SU-DHL-6 (cell line): ENCODE results near the gene SNX8.

Experiments
- H2AFZ ChIP-seq: fragments of 200-600 bp; sonication (generic); 2 replicates; pipeline ENCODE4 v1.6.1; 2014; ENCODE audit warnings: low read depth, mild to moderate bottlenecking, moderate library complexity, mixed read lengths, antibody characterized with exemption, low read length; ENCODE audit not compliant: severe bottlenecking
- H3F3A ChIP-seq: fragments of 200-600 bp; shearing (Covaris generic); 2 replicates; pipeline ENCODE4 v1.6.0; 2016; ENCODE audit warnings: antibody characterized with exemption, mild to moderate bottlenecking; ENCODE audit not compliant: insufficient read depth
- H3K27ac ChIP-seq: fragments of 200-600 bp; sonication (generic); 2 replicates; pipeline ENCODE4 v1.5.1; 2016; ENCODE audit warnings: low read depth, mild to moderate bottlenecking, low read length, moderate library complexity, mixed read lengths
- H3K27me3 ChIP-seq: fragments of 200-600 bp; sonication (generic), shearing (Covaris generic); 2 replicates; pipeline ENCODE4 v1.6.0; 2014; ENCODE audit warnings: mild to moderate bottlenecking, low read length
- H3K36me3 ChIP-seq: fragments of 200-600 bp; sonication (generic); 2 replicates; pipeline ENCODE4 v1.6.1; 2014; ENCODE audit warnings: mild to moderate bottlenecking, low read length, mixed read lengths
- H3K4me2 ChIP-seq: fragments of 300-600, 200-600 bp; shearing (Covaris generic), sonication (generic); 2 replicates; pipeline ENCODE4 v1.6.0; 2014; ENCODE audit warnings: low read length, low read depth, mild to moderate bottlenecking; ENCODE audit not compliant: poor library complexity, severe bottlenecking
- H3K4me3 ChIP-seq: fragments of 200-600 bp; sonication (generic); 2 replicates; pipeline ENCODE4 v1.5.1; 2014; ENCODE audit warnings: antibody characterized with exemption, low read length, mild to moderate bottlenecking, mixed read lengths; ENCODE audit not compliant: insufficient read depth, poor library complexity, severe bottlenecking
- H3K79me2 ChIP-seq: fragments of 200-600 bp; sonication (generic); 2 replicates; pipeline ENCODE4 v1.6.1; 2014; ENCODE audit warnings: mild to moderate bottlenecking, low read length, moderate library complexity; ENCODE audit not compliant: insufficient read depth
- H3K9ac ChIP-seq: fragments of 200-600 bp; sonication (generic); 2 replicates; pipeline ENCODE4 v1.7.0; 2014; ENCODE audit warnings: mild to moderate bottlenecking, low read length
- H3K9me2 ChIP-seq: fragments of 200-600 bp; sonication (generic); replicated peaks from 2 replicates; pipeline ENCODE4 v1.6.1; 2014; ENCODE audit warnings: low read length; ENCODE audit not compliant: insufficient read depth
- H3K9me3 ChIP-seq: fragments of 200-600 bp; sonication (generic); 2 replicates; pipeline ENCODE4 v1.6.1; 2014; ENCODE audit warnings: low read length, mixed read lengths; ENCODE audit not compliant: insufficient read depth
- H4K20me1 ChIP-seq: fragments of 200-600 bp; sonication (generic); 2 replicates; pipeline ENCODE4 v1.6.1; 2014; ENCODE audit warnings: low read depth, mild to moderate bottlenecking, antibody characterized with exemption, low read length, moderate library complexity, mixed read lengths
- EZH2phosphoT487 ChIP-seq: fragments of 200-600 bp; sonication (generic), shearing (Covaris generic); conservative IDR thresholded peaks from 2 replicates; pipeline ENCODE4 v1.6.1; 2018; ENCODE audit warnings: mild to moderate bottlenecking, antibody characterized with exemption, low read length, moderate library complexity, mixed read lengths
- TF ChIP-seq, protein P1 (sequence below): fragments of 200-600 bp; sonication (generic); IDR thresholded peaks from one replicate; pipeline ENCODE4 v1.5.1; 2017; ENCODE audit warnings: antibody characterized with exemption, mild to moderate bottlenecking, low read length, moderate library complexity; ENCODE audit not compliant: insufficient read depth, poor library complexity, severe bottlenecking

The SNX8 gene

DNA sequence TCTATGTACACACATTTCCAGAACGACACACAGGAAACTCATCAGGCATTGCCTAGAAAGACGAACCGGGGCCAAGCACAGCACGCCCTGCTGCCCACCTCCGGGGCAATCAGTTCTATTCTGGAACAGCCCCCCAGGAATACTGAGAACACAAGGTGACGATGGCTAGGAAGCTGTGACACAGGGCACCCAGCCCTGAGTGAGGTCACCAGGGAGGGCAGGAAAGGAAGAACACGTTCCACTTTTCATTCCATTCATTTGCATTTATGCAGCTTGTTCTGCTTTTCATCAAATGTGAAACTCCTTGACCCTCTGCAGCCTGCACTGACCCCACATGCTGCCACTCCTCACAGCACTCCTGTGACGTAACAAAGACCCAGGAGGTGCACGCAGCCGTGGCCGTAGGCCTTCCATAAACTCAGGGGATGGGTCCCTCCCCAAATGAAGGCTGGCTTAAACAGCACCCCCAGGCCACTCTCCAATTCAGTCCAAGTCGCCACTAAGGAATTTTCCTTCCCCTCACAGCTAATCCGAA lies 110.4 kb downstream of the SNX8 start:
- Histone ChIP-seq H3K36me3 (no peaks in the 10 kb centered on the region), H3K27ac (no peak overlapping the region), H3K9me3 (no peaks in the 10 kb centered on the region), H3K9ac (no peak overlapping the region), H3F3A (no peaks in the 10 kb centered on the region), H3K27me3 (no peaks in the 10 kb centered on the region), H3K9me2 (no peaks in the 10 kb centered on the region), H3K79me2 (no peaks in the 10 kb centered on the region), H4K20me1 (no peaks in the 10 kb centered on the region), H3K4me3 (no peak overlapping the region), H3K4me2 (no peak overlapping the region), H2AFZ (no peak overlapping the region)
- TF ChIP-seq, protein P1, sequence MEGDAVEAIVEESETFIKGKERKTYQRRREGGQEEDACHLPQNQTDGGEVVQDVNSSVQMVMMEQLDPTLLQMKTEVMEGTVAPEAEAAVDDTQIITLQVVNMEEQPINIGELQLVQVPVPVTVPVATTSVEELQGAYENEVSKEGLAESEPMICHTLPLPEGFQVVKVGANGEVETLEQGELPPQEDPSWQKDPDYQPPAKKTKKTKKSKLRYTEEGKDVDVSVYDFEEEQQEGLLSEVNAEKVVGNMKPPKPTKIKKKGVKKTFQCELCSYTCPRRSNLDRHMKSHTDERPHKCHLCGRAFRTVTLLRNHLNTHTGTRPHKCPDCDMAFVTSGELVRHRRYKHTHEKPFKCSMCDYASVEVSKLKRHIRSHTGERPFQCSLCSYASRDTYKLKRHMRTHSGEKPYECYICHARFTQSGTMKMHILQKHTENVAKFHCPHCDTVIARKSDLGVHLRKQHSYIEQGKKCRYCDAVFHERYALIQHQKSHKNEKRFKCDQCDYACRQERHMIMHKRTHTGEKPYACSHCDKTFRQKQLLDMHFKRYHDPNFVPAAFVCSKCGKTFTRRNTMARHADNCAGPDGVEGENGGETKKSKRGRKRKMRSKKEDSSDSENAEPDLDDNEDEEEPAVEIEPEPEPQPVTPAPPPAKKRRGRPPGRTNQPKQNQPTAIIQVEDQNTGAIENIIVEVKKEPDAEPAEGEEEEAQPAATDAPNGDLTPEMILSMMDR: no peak

DNA sequence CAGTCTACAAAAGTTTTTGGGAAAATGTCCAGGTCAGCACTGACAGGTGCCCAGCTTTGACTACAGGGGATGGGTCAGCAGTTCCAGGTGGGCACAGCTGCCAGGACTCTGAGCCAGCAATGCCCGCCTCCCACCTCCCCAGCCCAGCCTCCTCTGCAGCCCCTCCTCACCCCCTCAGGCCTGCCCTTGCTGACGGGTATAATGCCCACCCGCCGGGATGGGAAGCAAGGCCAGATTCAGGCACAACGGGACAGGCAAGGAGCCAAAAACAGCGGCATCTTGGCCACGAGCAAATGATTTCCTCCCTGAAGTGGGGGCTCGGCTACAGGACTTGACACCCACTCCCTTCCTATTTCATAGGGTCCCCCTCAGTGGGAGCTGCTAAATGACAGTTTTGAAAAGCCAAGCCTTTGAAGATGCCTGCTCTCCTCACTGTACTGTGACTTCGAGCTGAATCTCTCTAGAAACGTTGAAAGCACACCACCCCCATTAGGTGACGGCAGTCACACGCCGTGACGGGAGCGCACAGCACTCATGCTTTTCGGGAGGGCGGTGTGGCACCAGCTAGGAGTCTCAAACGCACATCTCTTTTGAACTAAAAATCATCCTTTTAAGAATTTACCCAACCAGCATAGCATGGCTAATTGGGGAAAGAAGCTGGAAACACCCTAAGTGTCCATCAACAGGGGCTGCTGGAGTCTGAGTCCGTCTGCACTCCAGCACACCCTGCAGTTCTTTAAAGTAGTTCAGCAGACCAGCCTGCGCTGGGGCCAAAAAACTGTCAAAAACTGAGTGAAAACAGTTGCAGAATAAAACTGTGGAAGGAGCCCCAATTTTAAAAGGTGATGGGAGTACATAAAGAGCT lies 111.1 kb downstream of the SNX8 start:
- H3K36me3 ChIP-seq: no peaks in the 10 kb centered on the region
- H3F3A ChIP-seq: no peaks in the 10 kb centered on the region
- no peak overlapping the region for H3K27ac ChIP-seq
- H4K20me1 ChIP-seq: no peaks in the 10 kb centered on the region
- TF ChIP-seq, protein P1: no peak
- no peak for TF ChIP-seq EZH2phosphoT487
- H3K4me2 ChIP-seq: no peak overlapping the region
- H3K9me2 ChIP-seq: no peaks in the 10 kb centered on the region
- no peaks in the 10 kb centered on the region for H3K27me3 ChIP-seq
- H2AFZ ChIP-seq: no peak overlapping the region
- H3K4me3 ChIP-seq: no peak overlapping the region
- H3K9ac ChIP-seq: no peak overlapping the region
- H3K9me3 ChIP-seq: no peaks in the 10 kb centered on the region
- H3K79me2 ChIP-seq: no peaks in the 10 kb centered on the region

- H3K9me3 ChIP-seq: no peaks in the 10 kb centered on the region
- H3K36me3 ChIP-seq: no peaks in the 10 kb centered on the region
- H3K9ac ChIP-seq: no peak overlapping the region
- no peak overlapping the region for H3K4me3 ChIP-seq
- no peaks in the 10 kb centered on the region for H3F3A ChIP-seq
- no peak for TF ChIP-seq EZH2phosphoT487
- TF ChIP-seq, protein P1: no peak
- H2AFZ ChIP-seq: no peak overlapping the region
- H3K79me2 ChIP-seq: no peaks in the 10 kb centered on the region
- H3K27ac ChIP-seq: no peak overlapping the region
- no peaks in the 10 kb centered on the region for H3K9me2 ChIP-seq
- no peaks in the 10 kb centered on the region for H3K27me3 ChIP-seq
- no peaks in the 10 kb centered on the region for H4K20me1 ChIP-seq
- H3K4me2 ChIP-seq: no peak overlapping the region
Observed at GRCh38 chr7:2202361-2202761, 111.9 kb downstream of the SNX8 start.
